ENCODE data around the gene ATP8A1. TPM values are rescaled to one million over a fixed set of nuclear protein-coding genes. Genes with fewer than 3 reads are reported as not detected.

Gene ATP8A1
- polyA plus RNA-seq, 1 donor from 2014 or later: 45.8 TPM

DNA sequence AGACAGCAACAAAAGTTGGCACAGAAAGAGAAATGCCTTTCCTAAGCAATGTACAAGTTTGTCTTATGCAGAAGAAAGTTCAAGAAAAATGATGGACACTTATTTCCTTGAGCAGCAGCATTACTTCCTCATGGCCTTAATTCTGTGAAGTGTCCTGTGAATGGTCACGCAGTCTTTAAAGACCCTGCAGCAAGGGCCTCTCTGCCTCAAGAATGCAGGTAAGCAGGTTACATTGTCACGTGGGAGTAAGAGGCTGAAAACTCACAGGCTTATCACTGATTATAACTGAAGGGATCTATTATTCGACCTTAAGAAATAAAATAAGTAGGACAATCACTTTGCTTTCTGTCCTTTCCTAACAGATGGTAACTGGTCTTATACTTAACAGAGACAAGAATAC, 109.1 kb downstream of the ATP8A1 start:
- Histone ChIP-seq H3K4me2 (ENCODE audit: low read length) (no peak overlapping the region), H3K36me3 (ENCODE audit: insufficient read depth, low read length) (no peaks in the 10 kb centered on the region), H3K79me2 (replicated peaks; ENCODE audit: insufficient read depth, low read length) (no peaks in the 10 kb centered on the region), H2AFZ (ENCODE audit: low read depth, low read length) (no peak overlapping the region), H4K20me1 (ENCODE audit: insufficient read depth) (no peaks in the 10 kb centered on the region), H3K9ac (ENCODE audit: low read length) (no peak overlapping the region), H3K9me2 (ENCODE audit: insufficient read depth, low read length) (no peaks in the 10 kb centered on the region), H3K4me3 (ENCODE audit: low read length) (no peak overlapping the region), H3K9me3 (ENCODE audit: low read length) (no peaks in the 10 kb centered on the region), H3K27me3 (ENCODE audit: insufficient read depth, low read depth, low read length) (no peaks in the 10 kb centered on the region), H3F3A (ENCODE audit: insufficient read depth, low read length, poor library complexity, severe bottlenecking) (no peaks in the 10 kb centered on the region), H3K27ac (ENCODE audit: low read length) (no peak overlapping the region)
- TF ChIP-seq MXI1 (conservative IDR thresholded peaks at IDR 0.05; ENCODE audit: poor library complexity, severe bottlenecking) (no peak), POLR2AphosphoS5 (IDR thresholded peaks at IDR 0.05) (no peak), RAD21 (conservative IDR thresholded peaks at IDR 0.05) (no peak), TAF1 (IDR thresholded peaks at IDR 0.05; ENCODE audit: low read depth) (no peak), EP300 (conservative IDR thresholded peaks at IDR 0.05; ENCODE audit: poor library complexity, severe bottlenecking) (no peak), REST (IDR thresholded peaks at IDR 0.05; ENCODE audit: borderline replicate concordance) (no peak), SMC3 (conservative IDR thresholded peaks at IDR 0.05; ENCODE audit: poor library complexity) (no peak), EZH2 (IDR thresholded peaks at IDR 0.05; ENCODE audit: borderline replicate concordance, insufficient read depth, low read length, poor library complexity, severe bottlenecking) (no peak)
- TF ChIP-seq, protein P1, sequence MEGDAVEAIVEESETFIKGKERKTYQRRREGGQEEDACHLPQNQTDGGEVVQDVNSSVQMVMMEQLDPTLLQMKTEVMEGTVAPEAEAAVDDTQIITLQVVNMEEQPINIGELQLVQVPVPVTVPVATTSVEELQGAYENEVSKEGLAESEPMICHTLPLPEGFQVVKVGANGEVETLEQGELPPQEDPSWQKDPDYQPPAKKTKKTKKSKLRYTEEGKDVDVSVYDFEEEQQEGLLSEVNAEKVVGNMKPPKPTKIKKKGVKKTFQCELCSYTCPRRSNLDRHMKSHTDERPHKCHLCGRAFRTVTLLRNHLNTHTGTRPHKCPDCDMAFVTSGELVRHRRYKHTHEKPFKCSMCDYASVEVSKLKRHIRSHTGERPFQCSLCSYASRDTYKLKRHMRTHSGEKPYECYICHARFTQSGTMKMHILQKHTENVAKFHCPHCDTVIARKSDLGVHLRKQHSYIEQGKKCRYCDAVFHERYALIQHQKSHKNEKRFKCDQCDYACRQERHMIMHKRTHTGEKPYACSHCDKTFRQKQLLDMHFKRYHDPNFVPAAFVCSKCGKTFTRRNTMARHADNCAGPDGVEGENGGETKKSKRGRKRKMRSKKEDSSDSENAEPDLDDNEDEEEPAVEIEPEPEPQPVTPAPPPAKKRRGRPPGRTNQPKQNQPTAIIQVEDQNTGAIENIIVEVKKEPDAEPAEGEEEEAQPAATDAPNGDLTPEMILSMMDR (IDR thresholded peaks at IDR 0.05; ENCODE audit: poor library complexity, severe bottlenecking): no peak

- Histone ChIP-seq H3K4me3 (ENCODE audit: low read length) (no peak overlapping the region), H3K79me2 (replicated peaks; ENCODE audit: insufficient read depth, low read length) (no peaks in the 10 kb centered on the region), H3K27ac (ENCODE audit: low read length) (no peak overlapping the region), H3F3A (ENCODE audit: insufficient read depth, low read length, poor library complexity, severe bottlenecking) (no peaks in the 10 kb centered on the region), H4K20me1 (ENCODE audit: insufficient read depth) (no peaks in the 10 kb centered on the region), H3K9me2 (ENCODE audit: insufficient read depth, low read length) (no peaks in the 10 kb centered on the region), H3K4me2 (ENCODE audit: low read length) (no peak overlapping the region), H3K9ac (ENCODE audit: low read length) (no peak overlapping the region), H3K27me3 (ENCODE audit: insufficient read depth, low read depth, low read length) (no peaks in the 10 kb centered on the region), H3K36me3 (ENCODE audit: insufficient read depth, low read length) (no peaks in the 10 kb centered on the region), H3K9me3 (ENCODE audit: low read length) (no peaks in the 10 kb centered on the region), H2AFZ (ENCODE audit: low read depth, low read length) (no peak overlapping the region)
- TF ChIP-seq EZH2 (IDR thresholded peaks at IDR 0.05; ENCODE audit: borderline replicate concordance, insufficient read depth, low read length, poor library complexity, severe bottlenecking): no peak
- no peak for TF ChIP-seq MXI1 (conservative IDR thresholded peaks at IDR 0.05; ENCODE audit: poor library complexity, severe bottlenecking)
- TF ChIP-seq, protein P1 (IDR thresholded peaks at IDR 0.05; ENCODE audit: poor library complexity, severe bottlenecking): no peak
- no peak for TF ChIP-seq EP300 (conservative IDR thresholded peaks at IDR 0.05; ENCODE audit: poor library complexity, severe bottlenecking)
- no peak for TF ChIP-seq RAD21 (conservative IDR thresholded peaks at IDR 0.05)
- no peak for TF ChIP-seq SMC3 (conservative IDR thresholded peaks at IDR 0.05; ENCODE audit: poor library complexity)
- no peak for TF ChIP-seq TAF1 (IDR thresholded peaks at IDR 0.05; ENCODE audit: low read depth)
- TF ChIP-seq POLR2AphosphoS5 (IDR thresholded peaks at IDR 0.05): no peak
- TF ChIP-seq REST (IDR thresholded peaks at IDR 0.05; ENCODE audit: borderline replicate concordance): no peak
Observed at GRCh38 chr4:42543762-42544161, 113.1 kb downstream of the ATP8A1 start.
